Measurements from ENCODE around the gene MIS12. TPM values are rescaled to one million over a fixed set of nuclear protein-coding genes. Genes with fewer than 3 reads are reported as not detected.
A peak's percentile ranks its signal among the peaks of the same experiment; 100 is the strongest.

MIS12 gene
- total and polyA plus RNA-seq, 2 of the 13 experiments (the other 11 are each of a cell fraction or from before 2014, with no cell fraction given) = 13.4 to 28.0 TPM

DNA sequence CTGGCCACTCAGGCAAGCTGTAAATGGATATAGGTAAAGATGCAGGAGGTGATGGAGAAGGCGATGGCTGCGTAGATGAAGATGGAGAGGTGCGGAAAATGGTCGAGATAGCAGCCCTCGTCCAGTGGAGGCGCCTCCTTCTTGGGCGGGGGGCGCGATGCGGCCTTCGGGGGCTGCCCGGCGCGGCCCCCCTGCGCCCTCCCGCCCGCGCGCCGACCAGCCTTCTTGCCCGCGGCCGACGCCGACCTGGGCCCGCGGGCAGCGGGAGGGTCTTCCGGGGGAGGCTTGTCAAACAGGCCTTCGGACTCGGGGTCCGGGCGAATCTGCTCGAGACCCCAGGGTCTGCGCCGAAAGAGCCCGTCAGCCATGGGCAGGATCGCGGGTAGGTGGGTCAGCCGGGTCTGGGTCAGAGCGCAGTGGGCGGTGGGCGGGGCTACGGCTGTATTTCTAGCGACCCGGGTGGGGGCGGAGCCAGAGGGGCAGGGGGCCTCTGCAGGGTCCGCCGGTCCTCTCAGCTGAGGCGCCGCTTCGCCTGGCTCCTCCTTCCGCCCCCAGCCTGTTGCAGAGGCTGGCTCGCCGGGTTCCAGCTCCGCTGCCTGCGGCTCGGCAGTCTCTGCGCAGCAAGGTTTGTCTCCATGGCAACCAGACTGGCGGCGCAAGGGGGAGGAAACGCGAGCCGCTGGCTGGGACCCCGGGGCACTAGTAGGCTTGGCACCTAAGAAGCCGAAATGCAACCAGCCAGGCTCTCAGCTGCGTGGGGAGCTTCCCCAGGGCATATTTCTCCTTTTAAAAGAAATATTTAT is 14.4 kb downstream of the MIS12 start (continued):
- TF ChIP-seq MAZ (IDR thresholded peaks at IDR 0.05; ENCODE audit: borderline replicate concordance, low read depth, low read length) = peak; percentile 74; the same call in 1 of the 2 replicates
- peak; percentile 56; the same call in 1 of the 2 replicates for TF ChIP-seq MAZ (CRISPR knock-in tag; IDR thresholded peaks at IDR 0.05; ENCODE audit: low read depth)
- no peak for TF ChIP-seq NFATC3 (CRISPR knock-in tag; IDR thresholded peaks at IDR 0.05)
- TF ChIP-seq CBX2 (IDR thresholded peaks at IDR 0.05; ENCODE audit: low read depth, low read length) = no peak
- TF ChIP-seq CBX2 (CRISPR knock-in tag; IDR thresholded peaks at IDR 0.05; ENCODE audit: low read depth) = no peak
- TF ChIP-seq SMAD1 (CRISPR knock-in tag; IDR thresholded peaks at IDR 0.05; ENCODE audit: borderline replicate concordance, low read depth) = 0 out of 2 replicates have a peak, but pooled peaks have one; percentile 39
- TF ChIP-seq MEF2D (CRISPR knock-in tag; IDR thresholded peaks at IDR 0.05) = peak; percentile 57; the same call in 1 of the 2 replicates
- TF ChIP-seq, protein P1, sequence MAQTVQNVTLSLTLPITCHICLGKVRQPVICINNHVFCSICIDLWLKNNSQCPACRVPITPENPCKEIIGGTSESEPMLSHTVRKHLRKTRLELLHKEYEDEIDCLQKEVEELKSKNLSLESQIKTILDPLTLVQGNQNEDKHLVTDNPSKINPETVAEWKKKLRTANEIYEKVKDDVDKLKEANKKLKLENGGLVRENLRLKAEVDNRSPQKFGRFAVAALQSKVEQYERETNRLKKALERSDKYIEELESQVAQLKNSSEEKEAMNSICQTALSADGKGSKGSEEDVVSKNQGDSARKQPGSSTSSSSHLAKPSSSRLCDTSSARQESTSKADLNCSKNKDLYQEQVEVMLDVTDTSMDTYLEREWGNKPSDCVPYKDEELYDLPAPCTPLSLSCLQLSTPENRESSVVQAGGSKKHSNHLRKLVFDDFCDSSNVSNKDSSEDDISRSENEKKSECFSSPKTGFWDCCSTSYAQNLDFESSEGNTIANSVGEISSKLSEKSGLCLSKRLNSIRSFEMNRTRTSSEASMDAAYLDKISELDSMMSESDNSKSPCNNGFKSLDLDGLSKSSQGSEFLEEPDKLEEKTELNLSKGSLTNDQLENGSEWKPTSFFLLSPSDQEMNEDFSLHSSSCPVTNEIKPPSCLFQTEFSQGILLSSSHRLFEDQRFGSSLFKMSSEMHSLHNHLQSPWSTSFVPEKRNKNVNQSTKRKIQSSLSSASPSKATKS (CRISPR knock-in tag; IDR thresholded peaks at IDR 0.05) = no peak
- TF ChIP-seq, protein P2, sequence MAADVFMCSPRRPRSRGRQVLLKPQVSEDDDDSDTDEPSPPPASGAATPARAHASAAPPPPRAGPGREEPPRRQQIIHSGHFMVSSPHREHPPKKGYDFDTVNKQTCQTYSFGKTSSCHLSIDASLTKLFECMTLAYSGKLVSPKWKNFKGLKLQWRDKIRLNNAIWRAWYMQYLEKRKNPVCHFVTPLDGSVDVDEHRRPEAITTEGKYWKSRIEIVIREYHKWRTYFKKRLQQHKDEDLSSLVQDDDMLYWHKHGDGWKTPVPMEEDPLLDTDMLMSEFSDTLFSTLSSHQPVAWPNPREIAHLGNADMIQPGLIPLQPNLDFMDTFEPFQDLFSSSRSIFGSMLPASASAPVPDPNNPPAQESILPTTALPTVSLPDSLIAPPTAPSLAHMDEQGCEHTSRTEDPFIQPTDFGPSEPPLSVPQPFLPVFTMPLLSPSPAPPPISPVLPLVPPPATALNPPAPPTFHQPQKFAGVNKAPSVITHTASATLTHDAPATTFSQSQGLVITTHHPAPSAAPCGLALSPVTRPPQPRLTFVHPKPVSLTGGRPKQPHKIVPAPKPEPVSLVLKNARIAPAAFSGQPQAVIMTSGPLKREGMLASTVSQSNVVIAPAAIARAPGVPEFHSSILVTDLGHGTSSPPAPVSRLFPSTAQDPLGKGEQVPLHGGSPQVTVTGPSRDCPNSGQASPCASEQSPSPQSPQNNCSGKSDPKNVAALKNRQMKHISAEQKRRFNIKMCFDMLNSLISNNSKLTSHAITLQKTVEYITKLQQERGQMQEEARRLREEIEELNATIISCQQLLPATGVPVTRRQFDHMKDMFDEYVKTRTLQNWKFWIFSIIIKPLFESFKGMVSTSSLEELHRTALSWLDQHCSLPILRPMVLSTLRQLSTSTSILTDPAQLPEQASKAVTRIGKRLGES (CRISPR knock-in tag; IDR thresholded peaks at IDR 0.05; ENCODE audit: borderline replicate concordance) = no peak
- TF ChIP-seq, protein P3, sequence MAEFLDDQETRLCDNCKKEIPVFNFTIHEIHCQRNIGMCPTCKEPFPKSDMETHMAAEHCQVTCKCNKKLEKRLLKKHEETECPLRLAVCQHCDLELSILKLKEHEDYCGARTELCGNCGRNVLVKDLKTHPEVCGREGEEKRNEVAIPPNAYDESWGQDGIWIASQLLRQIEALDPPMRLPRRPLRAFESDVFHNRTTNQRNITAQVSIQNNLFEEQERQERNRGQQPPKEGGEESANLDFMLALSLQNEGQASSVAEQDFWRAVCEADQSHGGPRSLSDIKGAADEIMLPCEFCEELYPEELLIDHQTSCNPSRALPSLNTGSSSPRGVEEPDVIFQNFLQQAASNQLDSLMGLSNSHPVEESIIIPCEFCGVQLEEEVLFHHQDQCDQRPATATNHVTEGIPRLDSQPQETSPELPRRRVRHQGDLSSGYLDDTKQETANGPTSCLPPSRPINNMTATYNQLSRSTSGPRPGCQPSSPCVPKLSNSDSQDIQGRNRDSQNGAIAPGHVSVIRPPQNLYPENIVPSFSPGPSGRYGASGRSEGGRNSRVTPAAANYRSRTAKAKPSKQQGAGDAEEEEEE (CRISPR knock-in tag; IDR thresholded peaks at IDR 0.05; ENCODE audit: borderline replicate concordance) = no peak
- no peak for TF ChIP-seq HHEX (CRISPR knock-in tag; IDR thresholded peaks at IDR 0.05)
- TF ChIP-seq ZNF441 (CRISPR knock-in tag; IDR thresholded peaks at IDR 0.05; ENCODE audit: borderline replicate concordance) = peak; percentile 73; the same call in 1 of the 2 replicates
- TF ChIP-seq ZMYM2 (CRISPR knock-in tag; IDR thresholded peaks at IDR 0.05) = 0 out of 2 replicates have a peak, but pooled peaks have one; percentile 37
- TF ChIP-seq MXI1 (IDR thresholded peaks at IDR 0.05; ENCODE audit: borderline replicate concordance, low read depth, low read length) = peak; percentile 72; the same call in 1 of the 3 replicates
- TF ChIP-seq CREB1 (IDR thresholded peaks at IDR 0.05) = no peak
- TF ChIP-seq CREB1 (CRISPR knock-in tag; IDR thresholded peaks at IDR 0.05) = no peak
- TF ChIP-seq XBP1 (CRISPR knock-in tag; IDR thresholded peaks at IDR 0.05) = no peak
- TF ChIP-seq CHCHD3 (CRISPR knock-in tag; IDR thresholded peaks at IDR 0.05) = no peak
- TF ChIP-seq, protein P4, sequence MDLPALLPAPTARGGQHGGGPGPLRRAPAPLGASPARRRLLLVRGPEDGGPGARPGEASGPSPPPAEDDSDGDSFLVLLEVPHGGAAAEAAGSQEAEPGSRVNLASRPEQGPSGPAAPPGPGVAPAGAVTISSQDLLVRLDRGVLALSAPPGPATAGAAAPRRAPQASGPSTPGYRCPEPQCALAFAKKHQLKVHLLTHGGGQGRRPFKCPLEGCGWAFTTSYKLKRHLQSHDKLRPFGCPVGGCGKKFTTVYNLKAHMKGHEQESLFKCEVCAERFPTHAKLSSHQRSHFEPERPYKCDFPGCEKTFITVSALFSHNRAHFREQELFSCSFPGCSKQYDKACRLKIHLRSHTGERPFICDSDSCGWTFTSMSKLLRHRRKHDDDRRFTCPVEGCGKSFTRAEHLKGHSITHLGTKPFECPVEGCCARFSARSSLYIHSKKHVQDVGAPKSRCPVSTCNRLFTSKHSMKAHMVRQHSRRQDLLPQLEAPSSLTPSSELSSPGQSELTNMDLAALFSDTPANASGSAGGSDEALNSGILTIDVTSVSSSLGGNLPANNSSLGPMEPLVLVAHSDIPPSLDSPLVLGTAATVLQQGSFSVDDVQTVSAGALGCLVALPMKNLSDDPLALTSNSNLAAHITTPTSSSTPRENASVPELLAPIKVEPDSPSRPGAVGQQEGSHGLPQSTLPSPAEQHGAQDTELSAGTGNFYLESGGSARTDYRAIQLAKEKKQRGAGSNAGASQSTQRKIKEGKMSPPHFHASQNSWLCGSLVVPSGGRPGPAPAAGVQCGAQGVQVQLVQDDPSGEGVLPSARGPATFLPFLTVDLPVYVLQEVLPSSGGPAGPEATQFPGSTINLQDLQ (CRISPR knock-in tag; IDR thresholded peaks at IDR 0.05) = no peak
- TF ChIP-seq SRSF4 (IDR thresholded peaks at IDR 0.05; ENCODE audit: low read depth, low read length, poor library complexity, severe bottlenecking) = no peak

Measured in HepG2 (cell line).